Testis (tissue), 2 donors: ENCODE results near the gene TIMMDC1.

Experiments
- POLR2A ChIP-seq: fragments of 450-650 bp; IDR thresholded peaks from one replicate; pipeline ENCODE4 v1.6.1; 2017; ENCODE audit warnings: antibody characterized with exemption, mild to moderate bottlenecking, moderate library complexity
- TF ChIP-seq, protein P1 (sequence below), 3 experiments: fragments of 450-650 bp in 2 of 3; fragments of 200-600 bp in 1 of 3; sonication (generic) in 1 of 3; IDR thresholded peaks; one replicate each; pipeline ENCODE4 v1.5.1; 2016 to 2019; ENCODE audit warnings: antibody characterized with exemption in 3 of 3, mild to moderate bottlenecking in 2 of 3, moderate library complexity in 1 of 3

DNA sequence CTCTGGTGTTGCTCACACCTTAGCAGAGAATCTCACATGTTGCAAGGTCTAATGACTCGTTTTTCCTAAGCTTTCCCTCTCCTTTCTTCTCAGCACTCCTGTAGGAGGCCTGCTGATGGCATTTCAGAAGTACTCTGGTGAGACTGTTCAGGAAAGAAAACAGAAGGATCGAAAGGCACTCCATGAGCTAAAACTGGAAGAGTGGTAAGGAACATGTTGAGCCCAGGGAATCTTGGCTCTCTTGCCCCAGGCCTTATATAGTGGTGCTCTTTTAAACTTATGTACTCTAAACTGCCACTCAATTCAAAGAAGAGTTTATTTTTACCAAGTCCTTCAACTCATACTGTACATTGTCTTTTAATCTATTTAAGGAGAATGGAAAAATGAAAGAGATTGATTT, 18.8 kb downstream of the TIMMDC1 start:
- TF ChIP-seq, protein P1, sequence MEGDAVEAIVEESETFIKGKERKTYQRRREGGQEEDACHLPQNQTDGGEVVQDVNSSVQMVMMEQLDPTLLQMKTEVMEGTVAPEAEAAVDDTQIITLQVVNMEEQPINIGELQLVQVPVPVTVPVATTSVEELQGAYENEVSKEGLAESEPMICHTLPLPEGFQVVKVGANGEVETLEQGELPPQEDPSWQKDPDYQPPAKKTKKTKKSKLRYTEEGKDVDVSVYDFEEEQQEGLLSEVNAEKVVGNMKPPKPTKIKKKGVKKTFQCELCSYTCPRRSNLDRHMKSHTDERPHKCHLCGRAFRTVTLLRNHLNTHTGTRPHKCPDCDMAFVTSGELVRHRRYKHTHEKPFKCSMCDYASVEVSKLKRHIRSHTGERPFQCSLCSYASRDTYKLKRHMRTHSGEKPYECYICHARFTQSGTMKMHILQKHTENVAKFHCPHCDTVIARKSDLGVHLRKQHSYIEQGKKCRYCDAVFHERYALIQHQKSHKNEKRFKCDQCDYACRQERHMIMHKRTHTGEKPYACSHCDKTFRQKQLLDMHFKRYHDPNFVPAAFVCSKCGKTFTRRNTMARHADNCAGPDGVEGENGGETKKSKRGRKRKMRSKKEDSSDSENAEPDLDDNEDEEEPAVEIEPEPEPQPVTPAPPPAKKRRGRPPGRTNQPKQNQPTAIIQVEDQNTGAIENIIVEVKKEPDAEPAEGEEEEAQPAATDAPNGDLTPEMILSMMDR (IDR thresholded peaks at IDR 0.05) = no peak
- no peak for TF ChIP-seq POLR2A
